ENCODE measurements around the gene CACNB1. TPM values are rescaled to one million over a fixed set of nuclear protein-coding genes. Genes with fewer than 3 reads are reported as not detected.

The CACNB1 gene
- total and polyA plus RNA-seq, 2 donors: 7.4 to 9.1 TPM

GRCh38 chr17:39151943-39152818 is 45.3 kb downstream of the CACNB1 start:
- no peaks in the 10 kb centered on the region for H3K4me1 ChIP-seq (ENCODE audit: insufficient read depth)
- H3K36me3 ChIP-seq (ENCODE audit: insufficient read depth): no peaks in the 10 kb centered on the region
- no peak for DNase-seq (ENCODE audit: extremely low spot score)
- H3K4me3 ChIP-seq (ENCODE audit: low read depth, low read length): peak overlapping the region; percentile 49
- 18% methylated on average over 25 of the region's 25 CpGs for WGBS
- H3K27ac ChIP-seq (ENCODE audit: low read depth): no peak overlapping the region

- Histone ChIP-seq H3K27ac (ENCODE audit: low read depth) (no peak within 1 kb of the TSS), H3K4me3 (ENCODE audit: low read depth, low read length) (peak within 1 kb of the TSS; percentile 49), H3K36me3 (ENCODE audit: insufficient read depth) (no peaks in the 10 kb centered on the region), H3K4me1 (ENCODE audit: insufficient read depth) (no peaks in the 10 kb centered on the region)
- no peak for DNase-seq (ENCODE audit: extremely low spot score)
- 2% methylated on average over 62 of the region's 68 CpGs for WGBS
Observed at GRCh38 chr17:39151150-39151942, 46.1 kb downstream of the CACNB1 start, which contains the start of gene PLXDC1. Gene PLXDC1 (minus strand): TSS chr17:39151637. CDS start chr17:39151437, 200 bp downstream.

GRCh38 chr17:39150795-39151149 is 46.7 kb downstream of the CACNB1 start:
- Histone ChIP-seq H3K4me3 (ENCODE audit: low read depth, low read length) (peak overlapping the region; percentile 49), H3K4me1 (ENCODE audit: insufficient read depth) (no peaks in the 10 kb centered on the region), H3K27ac (ENCODE audit: low read depth) (no peak overlapping the region), H3K36me3 (ENCODE audit: insufficient read depth) (no peaks in the 10 kb centered on the region)
- DNase-seq (ENCODE audit: extremely low spot score): no peak
- WGBS: 52% methylated on average over 5 of the region's 5 CpGs

DNA sequence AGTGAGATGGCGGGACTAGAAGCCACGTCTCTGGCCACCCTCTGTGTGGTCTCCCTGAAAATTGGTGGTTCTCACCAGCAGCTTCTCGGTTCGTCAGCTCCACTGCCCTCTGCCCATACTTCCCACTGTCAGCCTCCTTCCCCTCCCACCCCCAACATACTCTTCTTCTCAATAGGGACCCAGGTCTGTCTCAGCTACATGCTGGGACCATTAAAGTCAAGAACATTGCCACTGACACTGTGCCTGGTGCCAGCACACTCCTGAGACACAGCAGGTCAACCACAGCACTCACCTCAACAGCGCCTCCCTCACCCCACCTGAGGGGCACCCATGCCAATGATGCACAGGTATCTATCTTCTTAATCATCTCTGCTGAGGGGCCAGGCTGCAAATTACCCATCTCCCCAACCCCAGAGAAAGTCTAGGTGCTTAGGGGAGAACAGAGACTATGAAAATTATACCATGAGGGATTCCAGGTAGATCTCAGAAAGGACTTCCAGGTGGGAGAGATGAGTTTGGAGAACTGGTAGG is 47.3 kb downstream of the CACNB1 start:
- Histone ChIP-seq H3K4me1 (ENCODE audit: insufficient read depth) (no peaks in the 10 kb centered on the region), H3K36me3 (ENCODE audit: insufficient read depth) (no peaks in the 10 kb centered on the region), H3K27ac (ENCODE audit: low read depth) (no peak overlapping the region), H3K4me3 (ENCODE audit: low read depth, low read length) (no peak overlapping the region)
- DNase-seq (ENCODE audit: extremely low spot score): no peak
- 85% methylated on average over 5 of the region's 5 CpGs for WGBS

DNA sequence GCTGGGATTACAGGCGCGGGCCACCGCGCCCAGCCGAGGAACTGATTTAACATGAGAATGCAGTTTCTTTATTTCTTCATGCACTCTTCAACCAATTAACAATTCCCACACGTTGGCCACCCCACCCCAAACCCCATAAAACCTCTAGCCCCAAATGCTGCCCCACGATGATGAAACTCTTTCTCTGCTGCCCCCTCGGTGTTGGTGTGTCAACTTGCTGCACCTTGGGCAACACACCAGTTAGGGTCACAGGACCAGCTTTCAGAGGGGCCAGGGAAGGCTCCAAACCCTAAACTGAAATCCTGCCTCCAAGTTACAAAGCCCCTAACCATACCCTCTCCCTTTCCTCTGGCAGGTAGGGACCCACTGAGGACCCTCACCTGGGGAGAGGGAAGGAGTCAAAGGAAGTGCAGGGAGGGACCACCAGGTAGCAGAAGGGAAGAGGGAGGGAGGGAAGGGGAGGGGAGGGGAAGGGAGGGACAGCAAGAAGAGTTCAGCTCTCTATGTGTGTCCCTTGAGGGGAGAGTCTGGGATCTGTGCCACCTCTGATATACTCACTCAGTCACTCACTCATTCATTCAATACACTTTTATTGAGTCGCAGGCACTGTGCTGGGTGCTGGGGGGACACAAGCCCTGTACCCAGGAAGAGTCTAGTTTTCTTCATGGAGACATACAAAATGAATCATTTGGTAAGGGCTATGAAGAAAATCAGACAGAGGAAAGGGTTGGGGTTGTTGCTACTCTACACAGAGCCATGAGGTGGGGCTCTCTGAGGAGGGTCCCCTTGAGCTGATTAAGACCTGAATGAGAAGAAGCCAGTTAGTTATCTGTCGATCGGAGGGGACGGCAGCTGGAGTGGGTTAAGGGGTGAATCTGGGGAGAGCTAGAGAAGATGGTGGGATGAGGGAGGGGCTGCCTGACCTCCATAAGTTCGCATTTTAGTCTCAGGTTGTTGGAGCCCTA is 50.0 kb downstream of the CACNB1 start:
- H3K27ac ChIP-seq (ENCODE audit: low read depth): no peak overlapping the region
- H3K4me3 ChIP-seq (ENCODE audit: low read depth, low read length): no peak overlapping the region
- WGBS: 67% methylated on average over 13 of the region's 13 CpGs
- H3K36me3 ChIP-seq (ENCODE audit: insufficient read depth): no peaks in the 10 kb centered on the region
- no peaks in the 10 kb centered on the region for H3K4me1 ChIP-seq (ENCODE audit: insufficient read depth)
- no peak for DNase-seq (ENCODE audit: extremely low spot score)

- no peaks in the 10 kb centered on the region for H3K36me3 ChIP-seq (ENCODE audit: insufficient read depth)
- 97% methylated on average over 3 of the region's 3 CpGs for WGBS
- H3K27ac ChIP-seq (ENCODE audit: low read depth): no peak overlapping the region
- no peak for DNase-seq (ENCODE audit: extremely low spot score)
- H3K4me3 ChIP-seq (ENCODE audit: low read depth, low read length): no peak overlapping the region
- no peaks in the 10 kb centered on the region for H3K4me1 ChIP-seq (ENCODE audit: insufficient read depth)
Observed at GRCh38 chr17:39146273-39146672, 51.2 kb downstream of the CACNB1 start.

GRCh38 chr17:39145143-39145542 is 52.3 kb downstream of the CACNB1 start:
- WGBS: 90% methylated on average over 3 of the region's 3 CpGs
- Histone ChIP-seq H3K4me1 (ENCODE audit: insufficient read depth) (no peaks in the 10 kb centered on the region), H3K27ac (ENCODE audit: low read depth) (no peak overlapping the region), H3K4me3 (ENCODE audit: low read depth, low read length) (no peak overlapping the region), H3K36me3 (ENCODE audit: insufficient read depth) (no peaks in the 10 kb centered on the region)
- DNase-seq (ENCODE audit: extremely low spot score): no peak

- Histone ChIP-seq H3K4me1 (ENCODE audit: insufficient read depth) (no peaks in the 10 kb centered on the region), H3K27ac (ENCODE audit: low read depth) (no peak overlapping the region), H3K4me3 (ENCODE audit: low read depth, low read length) (no peak overlapping the region), H3K36me3 (ENCODE audit: insufficient read depth) (no peaks in the 10 kb centered on the region)
- DNase-seq (ENCODE audit: extremely low spot score): no peak
- 34% methylated on average over 9 of the region's 9 CpGs for WGBS
Observed at GRCh38 chr17:39144416-39144840, 53.0 kb downstream of the CACNB1 start.

DNA sequence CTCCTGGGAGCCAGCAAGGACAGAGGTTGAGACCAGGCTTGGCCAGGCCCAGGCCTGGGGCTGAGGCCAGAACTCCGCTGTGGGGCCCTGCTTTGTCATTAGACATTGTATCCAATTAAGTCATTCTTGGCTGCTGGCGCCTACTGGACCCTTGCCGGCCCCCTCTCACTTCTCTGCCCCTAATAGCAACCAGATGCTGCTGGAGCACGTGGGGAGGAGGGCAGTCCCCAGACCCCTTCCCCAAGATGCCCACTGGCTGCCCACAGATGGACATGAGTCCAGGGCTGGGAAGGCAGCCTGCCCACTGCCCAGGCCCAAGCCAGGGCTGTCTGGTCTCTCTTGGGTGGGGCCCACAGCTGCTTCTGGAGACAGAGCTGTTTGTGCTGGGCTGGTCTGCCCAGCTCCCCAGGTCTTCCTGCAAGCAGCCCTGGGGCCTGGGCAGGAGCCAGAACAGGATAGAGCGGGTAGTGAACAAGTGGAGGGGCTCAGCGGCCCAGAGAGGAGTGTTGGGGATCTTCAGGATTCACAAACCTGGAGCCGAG is 53.8 kb downstream of the CACNB1 start:
- H3K4me3 ChIP-seq (ENCODE audit: low read depth, low read length): no peak overlapping the region
- WGBS: 65% methylated on average over 7 of the region's 7 CpGs
- peak overlapping the region; percentile 18 for H3K27ac ChIP-seq (ENCODE audit: low read depth)
- no peak for DNase-seq (ENCODE audit: extremely low spot score)
- no peaks in the 10 kb centered on the region for H3K36me3 ChIP-seq (ENCODE audit: insufficient read depth)
- H3K4me1 ChIP-seq (ENCODE audit: insufficient read depth): no peaks in the 10 kb centered on the region

- Histone ChIP-seq H3K4me1 (ENCODE audit: insufficient read depth) (no peaks in the 10 kb centered on the region), H3K4me3 (ENCODE audit: low read depth, low read length) (no peak overlapping the region), H3K27ac (ENCODE audit: low read depth) (no peak overlapping the region), H3K36me3 (ENCODE audit: insufficient read depth) (no peaks in the 10 kb centered on the region)
- no peak for DNase-seq (ENCODE audit: extremely low spot score)
- WGBS: 85% methylated on average over 11 of the region's 11 CpGs
Observed at GRCh38 chr17:39141915-39142664, 55.4 kb downstream of the CACNB1 start.

DNA sequence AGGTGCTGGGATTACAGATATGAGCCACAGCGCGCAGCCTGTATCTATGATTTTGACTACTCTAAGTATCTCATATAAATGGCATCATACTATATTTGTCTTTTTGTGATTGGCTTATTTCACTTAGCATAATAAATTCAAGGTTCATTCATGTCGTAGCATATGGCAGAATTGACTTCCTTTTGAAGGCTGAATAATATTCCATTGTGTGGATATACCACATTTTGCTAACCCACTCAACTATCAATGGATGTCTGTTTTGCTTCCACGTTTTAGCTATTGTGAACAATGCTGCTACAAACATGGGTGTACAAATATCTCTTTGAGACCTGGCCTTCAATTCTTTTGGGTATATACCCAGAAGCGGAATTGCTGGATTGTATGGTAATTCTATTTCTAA is 56.2 kb downstream of the CACNB1 start:
- 97% methylated on average over 5 of the region's 5 CpGs for WGBS
- Histone ChIP-seq H3K4me1 (ENCODE audit: insufficient read depth) (no peaks in the 10 kb centered on the region), H3K27ac (ENCODE audit: low read depth) (no peak overlapping the region), H3K36me3 (ENCODE audit: insufficient read depth) (no peaks in the 10 kb centered on the region), H3K4me3 (ENCODE audit: low read depth, low read length) (no peak overlapping the region)
- DNase-seq (ENCODE audit: extremely low spot score): no peak

DNA sequence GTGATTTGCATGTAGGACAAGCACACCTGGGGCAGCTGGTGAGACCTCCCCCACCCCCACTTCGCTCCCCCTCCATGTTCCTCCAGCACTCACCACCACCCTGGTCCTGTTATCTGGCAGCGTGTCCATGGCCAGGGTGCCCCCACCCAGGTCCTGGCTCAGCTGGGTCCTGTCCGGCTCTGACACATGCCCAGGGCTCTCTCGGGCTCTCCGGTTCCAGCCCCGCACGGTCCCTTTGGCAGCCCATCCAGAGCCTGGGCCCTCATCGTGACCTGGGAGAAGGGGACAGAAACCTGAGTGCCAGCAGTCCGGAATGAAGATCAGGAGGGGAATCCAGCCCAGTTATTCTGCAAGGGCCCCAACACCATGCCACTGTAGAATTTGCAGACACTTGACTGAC is 57.9 kb downstream of the CACNB1 start:
- Histone ChIP-seq H3K27ac (ENCODE audit: low read depth) (no peak overlapping the region), H3K4me1 (ENCODE audit: insufficient read depth) (no peaks in the 10 kb centered on the region), H3K4me3 (ENCODE audit: low read depth, low read length) (no peak overlapping the region), H3K36me3 (ENCODE audit: insufficient read depth) (no peaks in the 10 kb centered on the region)
- WGBS: 92% methylated on average over 9 of the region's 9 CpGs
- DNase-seq (ENCODE audit: extremely low spot score): no peak

Measured in urinary bladder (tissue), 4 donors.